BE2C (cell line): ENCODE data around the gene DMXL1.

Experiments
- DNase-seq: peaks from one replicate; pipeline ENCODE4 v3.0.0-alpha.2; 2020
- H3K27me3 ChIP-seq: fragments of 250-450 bp; sonication (Bioruptor Pico); 2 replicates; pipeline ENCODE4 v1.5.1; 2020; ENCODE audit warnings: mild to moderate bottlenecking
- H3K36me3 ChIP-seq: fragments of 250-450 bp; sonication (Bioruptor Pico); 2 replicates; pipeline ENCODE4 v1.5.1; 2020; ENCODE audit warnings: mild to moderate bottlenecking
- H3K4me1 ChIP-seq: fragments of 250-450 bp; sonication (Bioruptor Pico); 2 replicates; pipeline ENCODE4 v1.5.1; 2020
- H3K4me3 ChIP-seq: 2 replicates; pipeline ENCODE4 v1.5.1; 2011; ENCODE audit warnings: low read depth, low read length
- H3K9me3 ChIP-seq: fragments of 250-450 bp; sonication (Bioruptor Pico); 2 replicates; pipeline ENCODE4 v1.5.1; 2020
- TF ChIP-seq, protein P1 (sequence below): IDR thresholded peaks from 2 replicates; pipeline ENCODE4 v1.5.1; 2012; ENCODE audit warnings: mild to moderate bottlenecking, low read depth, low read length

Gene DMXL1

DNA sequence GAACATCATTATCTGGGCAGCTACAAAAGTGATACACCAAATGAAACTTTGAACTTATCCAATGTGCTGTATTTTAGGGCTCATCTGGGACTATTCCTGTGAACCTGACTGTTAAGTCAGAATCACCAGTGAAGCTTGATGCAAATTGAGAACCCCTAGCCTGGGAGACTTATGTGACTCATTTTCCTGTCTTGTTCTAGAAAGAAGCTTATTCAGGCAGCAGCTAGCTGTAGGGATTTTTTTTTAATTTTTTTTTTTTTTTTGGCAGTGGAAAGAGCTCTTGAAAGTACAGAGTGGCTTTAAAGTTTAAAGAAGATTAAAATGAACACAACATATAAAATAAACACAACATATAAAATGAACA, 203.9 kb downstream of the DMXL1 start:
- no peak for DNase-seq
- Histone ChIP-seq H3K36me3 (no peaks in the 10 kb centered on the region), H3K27me3 (no peaks in the 10 kb centered on the region), H3K4me3 (no peak overlapping the region), H3K4me1 (no peaks in the 10 kb centered on the region), H3K9me3 (no peaks in the 10 kb centered on the region)
- TF ChIP-seq, protein P1, sequence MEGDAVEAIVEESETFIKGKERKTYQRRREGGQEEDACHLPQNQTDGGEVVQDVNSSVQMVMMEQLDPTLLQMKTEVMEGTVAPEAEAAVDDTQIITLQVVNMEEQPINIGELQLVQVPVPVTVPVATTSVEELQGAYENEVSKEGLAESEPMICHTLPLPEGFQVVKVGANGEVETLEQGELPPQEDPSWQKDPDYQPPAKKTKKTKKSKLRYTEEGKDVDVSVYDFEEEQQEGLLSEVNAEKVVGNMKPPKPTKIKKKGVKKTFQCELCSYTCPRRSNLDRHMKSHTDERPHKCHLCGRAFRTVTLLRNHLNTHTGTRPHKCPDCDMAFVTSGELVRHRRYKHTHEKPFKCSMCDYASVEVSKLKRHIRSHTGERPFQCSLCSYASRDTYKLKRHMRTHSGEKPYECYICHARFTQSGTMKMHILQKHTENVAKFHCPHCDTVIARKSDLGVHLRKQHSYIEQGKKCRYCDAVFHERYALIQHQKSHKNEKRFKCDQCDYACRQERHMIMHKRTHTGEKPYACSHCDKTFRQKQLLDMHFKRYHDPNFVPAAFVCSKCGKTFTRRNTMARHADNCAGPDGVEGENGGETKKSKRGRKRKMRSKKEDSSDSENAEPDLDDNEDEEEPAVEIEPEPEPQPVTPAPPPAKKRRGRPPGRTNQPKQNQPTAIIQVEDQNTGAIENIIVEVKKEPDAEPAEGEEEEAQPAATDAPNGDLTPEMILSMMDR, result no peak

DNA sequence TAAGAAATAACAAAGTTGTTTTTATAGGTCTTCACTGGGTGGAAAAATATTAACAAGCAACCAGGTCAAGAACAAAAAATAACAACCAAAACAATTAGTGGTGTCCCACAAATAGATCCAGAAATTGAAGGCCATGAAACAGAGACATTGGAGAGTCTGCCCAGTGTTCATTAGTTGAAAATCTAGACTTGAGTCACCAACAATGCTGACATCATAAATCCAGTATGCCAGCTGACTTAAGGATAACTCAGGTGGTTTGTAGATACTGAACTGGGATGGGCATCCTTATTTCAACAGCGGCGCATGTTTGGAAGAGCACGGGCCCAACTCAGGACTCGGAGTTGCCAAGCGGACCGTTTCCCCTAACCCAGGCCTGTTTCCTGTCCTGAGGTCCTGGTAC, 204.3 kb downstream of the DMXL1 start:
- Histone ChIP-seq H3K4me1 (no peaks in the 10 kb centered on the region), H3K27me3 (no peaks in the 10 kb centered on the region), H3K9me3 (no peaks in the 10 kb centered on the region), H3K36me3 (no peaks in the 10 kb centered on the region), H3K4me3 (no peak overlapping the region)
- DNase-seq, result no peak
- TF ChIP-seq, protein P1, result no peak

GRCh38 chr5:119275601-119276173, 204.8 kb downstream of the DMXL1 start:
- no peak for DNase-seq
- no peaks in the 10 kb centered on the region for H3K27me3 ChIP-seq
- TF ChIP-seq, protein P1, result no peak
- H3K4me1 ChIP-seq, result no peaks in the 10 kb centered on the region
- H3K9me3 ChIP-seq, result no peaks in the 10 kb centered on the region
- H3K36me3 ChIP-seq, result no peaks in the 10 kb centered on the region
- no peak overlapping the region for H3K4me3 ChIP-seq

DNA sequence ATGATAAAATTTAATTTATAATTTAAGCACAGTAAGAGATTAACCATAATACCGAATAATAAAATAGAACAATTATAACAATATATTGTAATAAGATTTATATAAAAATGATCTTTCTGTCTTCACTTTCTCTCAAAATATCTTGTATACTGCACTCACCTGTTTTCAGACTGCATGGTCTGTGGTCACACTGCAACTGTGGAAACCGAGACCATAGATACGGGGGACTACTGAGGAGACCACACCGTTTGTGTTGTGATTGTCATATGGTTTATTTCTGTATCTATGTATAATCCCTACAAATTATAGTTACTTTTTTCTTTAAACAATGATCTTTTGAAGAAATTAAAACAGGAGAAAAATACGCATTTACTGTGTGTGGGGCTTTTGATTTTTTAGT, 206.1 kb downstream of the DMXL1 start:
- no peaks in the 10 kb centered on the region for H3K36me3 ChIP-seq
- H3K9me3 ChIP-seq, result no peaks in the 10 kb centered on the region
- no peak for DNase-seq
- H3K4me1 ChIP-seq, result no peaks in the 10 kb centered on the region
- TF ChIP-seq, protein P1, result no peak
- H3K4me3 ChIP-seq, result no peak overlapping the region
- no peaks in the 10 kb centered on the region for H3K27me3 ChIP-seq

- H3K27me3 ChIP-seq, result no peaks in the 10 kb centered on the region
- TF ChIP-seq, protein P1, result no peak
- no peak for DNase-seq
- H3K4me3 ChIP-seq, result no peak overlapping the region
- H3K9me3 ChIP-seq, result no peaks in the 10 kb centered on the region
- no peaks in the 10 kb centered on the region for H3K36me3 ChIP-seq
- H3K4me1 ChIP-seq, result no peaks in the 10 kb centered on the region
Observed at GRCh38 chr5:119279093-119279492, 208.2 kb downstream of the DMXL1 start.

GRCh38 chr5:119280380-119280779, 209.5 kb downstream of the DMXL1 start:
- no peaks in the 10 kb centered on the region for H3K4me1 ChIP-seq
- DNase-seq, result no peak
- H3K27me3 ChIP-seq, result no peaks in the 10 kb centered on the region
- H3K36me3 ChIP-seq, result no peaks in the 10 kb centered on the region
- TF ChIP-seq, protein P1, result no peak
- H3K9me3 ChIP-seq, result no peaks in the 10 kb centered on the region
- H3K4me3 ChIP-seq, result no peak overlapping the region
